K562 (cell line): ENCODE measurements around the gene PIGX. TPM values are rescaled to one million over a fixed set of nuclear protein-coding genes. Genes with fewer than 3 reads are reported as not detected.

Experiments used
- ATAC-seq: fragments of 200-7000 bp; cut with Tn5 transposase; 3 replicates; pipeline ENCODE4 v1.9.1; 2020; ENCODE audit warnings: moderate library complexity
- Bru-seq: library from RNA; stranded (reverse); fragments of 400-500 nt; gene quantifications from one replicate; lab custom pipeline; 2021; lab: Mats Ljungman, UMichigan
- BruChase-seq, 2 experiments: library from RNA; stranded (reverse); fragments of 400-500 nt; gene quantifications; one replicate each; lab custom pipeline; 2021; lab: Mats Ljungman, UMichigan
- BruUV-seq: library from RNA; stranded (reverse); fragments of 400-500 nt; replicated peaks from 2 replicates; lab custom pipeline; 2021; lab: Mats Ljungman, UMichigan
- CTCF ChIA-PET: fragments of 300-600 bp; formaldehyde crosslinking; extraction: SDS; loops from one replicate; lab custom pipeline; 2021; ENCODE audit warnings: low intra/inter-chr PET ratio; lab: Yijun Ruan, JAX
- POLR2A ChIA-PET: fragments of 300-600, 350-650 bp; sonication (Branson Sonifier 250); formaldehyde crosslinking; extraction: SDS; loops from one replicate; lab custom pipeline; 2021; ENCODE audit warnings: antibody characterized with exemption, inconsistent platforms; lab: Yijun Ruan, JAX
- DNase-seq, 4 experiments: peaks; one replicate each; pipeline versions ENCODE4 v3.0.0 to v3.0.0-alpha.2; 2011 to 2018; ENCODE audit warnings: low spot score in 3 of 4, mixed read lengths in 3 of 4; ENCODE audit errors: extremely low read depth in 1 of 4
- FAIRE-seq: peaks from 2 replicates; lab custom pipeline; 2011; peaks lifted over from hg19 to GRCh38; lab: Jason Lieb, UNC
- H2AFZ ChIP-seq: 2 replicates; pipeline ENCODE4 v1.6.0; 2011; ENCODE audit warnings: low read depth, low read length, control low read depth, inconsistent platforms
- H3K27ac ChIP-seq: fragments of 200-600 bp; 3 replicates; pipeline ENCODE4 v1.8.0; 2011; ENCODE audit warnings: low read depth, mild to moderate bottlenecking, control low read depth, inconsistent platforms, low read length, moderate library complexity, mixed read lengths; ENCODE audit errors: extremely low read depth
- H3K27me3 ChIP-seq, 2 experiments: fragments of 300-600 bp in 1 of 2; 2 replicates in 1 of 2; 3 replicates in 1 of 2; pipeline versions ENCODE4 v1.6.0 to v1.8.0; 2011; ENCODE audit warnings: inconsistent platforms in 2 of 2, low read length in 2 of 2, mild to moderate bottlenecking in 1 of 2, mixed read lengths in 1 of 2, moderate library complexity in 1 of 2; ENCODE audit not compliant: control insufficient read depth in 2 of 2, insufficient read depth in 2 of 2
- H3K36me3 ChIP-seq: fragments of 300-600 bp; 3 replicates; pipeline ENCODE4 v1.8.0; 2011; ENCODE audit warnings: mild to moderate bottlenecking, low read length, inconsistent platforms; ENCODE audit not compliant: control insufficient read depth, insufficient read depth
- H3K4me1 ChIP-seq, 2 experiments: fragments of 200-600 bp in 1 of 2; replicated peaks in 1 of 2; 2 replicates in 1 of 2; 3 replicates in 1 of 2; pipeline versions ENCODE4 v1.5.1 to v1.8.0; 2011; ENCODE audit warnings: inconsistent platforms in 2 of 2, low read length in 2 of 2, mild to moderate bottlenecking in 1 of 2, mixed read lengths in 1 of 2, moderate library complexity in 1 of 2; ENCODE audit not compliant: control insufficient read depth in 2 of 2, insufficient read depth in 2 of 2
- H3K4me2 ChIP-seq: 2 replicates; pipeline ENCODE4 v1.6.1; 2011; ENCODE audit warnings: low read length, control low read depth, inconsistent platforms, mixed read lengths; ENCODE audit not compliant: insufficient read depth
- H3K4me3 ChIP-seq: fragments of 200-600 bp; sonication (generic), shearing (Covaris generic); 2 replicates; pipeline ENCODE4 v1.5.1; 2016; ENCODE audit warnings: control low read depth, inconsistent platforms
- H3K79me2 ChIP-seq: fragments of 200-600 bp; 3 replicates; pipeline ENCODE4 v1.8.0; 2011; ENCODE audit warnings: low read length, inconsistent platforms; ENCODE audit not compliant: control insufficient read depth, insufficient read depth
- H3K9ac ChIP-seq, 2 experiments: 2 replicates each; pipeline versions ENCODE4 v1.6.0 to v1.6.1; 2011; ENCODE audit warnings: low read depth in 2 of 2, low read length in 2 of 2, control low read depth in 1 of 2, inconsistent platforms in 1 of 2, mild to moderate bottlenecking in 1 of 2, mixed read lengths in 1 of 2; ENCODE audit not compliant: insufficient read depth in 1 of 2
- H3K9me1 ChIP-seq: one replicate; pipeline ENCODE4 v1.6.0; 2011; ENCODE audit warnings: inconsistent platforms, mild to moderate bottlenecking, low read length, moderate library complexity; ENCODE audit not compliant: control insufficient read depth, insufficient read depth
- H3K9me3 ChIP-seq: replicated peaks from 2 replicates; pipeline ENCODE4 v1.5.1; 2011; ENCODE audit warnings: low read depth, low read length, inconsistent platforms; ENCODE audit not compliant: control insufficient read depth, insufficient read depth
- H4K20me1 ChIP-seq: replicated peaks from 2 replicates; pipeline ENCODE4 v1.6.1; 2011; ENCODE audit warnings: low read length, inconsistent platforms, mixed read lengths; ENCODE audit not compliant: control insufficient read depth, insufficient read depth
- ATF7 ChIP-seq: fragments of 450-650 bp; IDR thresholded peaks from 2 replicates; pipeline ENCODE4 v1.7.1; 2014; ENCODE audit warnings: mild to moderate bottlenecking, moderate library complexity
- C11orf30 ChIP-seq: fragments of 450-650 bp; IDR thresholded peaks from 2 replicates; pipeline ENCODE4 v1.6.1; 2016; ENCODE audit warnings: low read depth, mild to moderate bottlenecking
- GABPB1 ChIP-seq: sonication (generic); formaldehyde crosslinking; IDR thresholded peaks from 2 replicates; pipeline ENCODE4 v1.8.0; 2022; ENCODE audit warnings: mild to moderate bottlenecking, missing genetic modification reagents
- JUND ChIP-seq, 2 experiments: IDR thresholded peaks; 2 replicates in 1 of 2; 3 replicates in 1 of 2; pipeline ENCODE4 v1.6.1; 2011; ENCODE audit warnings: borderline replicate concordance in 2 of 2, low read depth in 2 of 2, low read length in 2 of 2, improper control_type of control experiment in 1 of 2, missing biosample characterization in 1 of 2, missing genetic modification characterization in 1 of 2, missing genetic modification reagents in 1 of 2
- LEF1 ChIP-seq: fragments of 450-650 bp; IDR thresholded peaks from 2 replicates; pipeline ENCODE4 v1.6.1; 2016; ENCODE audit warnings: mild to moderate bottlenecking
- MXI1 ChIP-seq: IDR thresholded peaks from 2 replicates; pipeline ENCODE4 v1.6.1; 2011; ENCODE audit warnings: low read depth, mild to moderate bottlenecking, improper control_type of control experiment, low read length
- NCOA2 ChIP-seq, 2 experiments: fragments of 450-650 bp; IDR thresholded peaks; 2 replicates each; pipeline ENCODE4 v1.6.1; 2018; ENCODE audit warnings: mild to moderate bottlenecking in 2 of 2, moderate library complexity in 1 of 2; ENCODE audit not compliant: partially characterized antibody in 2 of 2
- NR2C2 ChIP-seq, 2 experiments: fragments of 200-800 bp in 1 of 2; sonication (Bioruptor generic) in 1 of 2; sonication (generic) in 1 of 2; formaldehyde crosslinking in 1 of 2; IDR thresholded peaks; 2 replicates each; pipeline versions ENCODE4 v1.6.1 to v1.8.0; 2016 to 2022; ENCODE audit warnings: mild to moderate bottlenecking in 1 of 2, missing compliant biosample characterization in 1 of 2, missing genetic modification characterization in 1 of 2, missing genetic modification reagents in 1 of 2
- POLR2G ChIP-seq: fragments of 200-400 bp; formaldehyde crosslinking; IDR thresholded peaks from 2 replicates; pipeline ENCODE4 v1.6.1; 2017; ENCODE audit warnings: low read depth, mild to moderate bottlenecking, antibody characterized with exemption, low read length, moderate library complexity
- RB1 ChIP-seq: fragments of 450-650 bp; IDR thresholded peaks from 2 replicates; pipeline ENCODE4 v1.6.1; 2017; ENCODE audit warnings: low read depth, mild to moderate bottlenecking
- RCOR1 ChIP-seq, 2 experiments: IDR thresholded peaks; 2 replicates each; pipeline ENCODE4 v1.6.1; 2012; ENCODE audit warnings: low read depth in 2 of 2, low read length in 2 of 2, borderline replicate concordance in 1 of 2, improper control_type of control experiment in 1 of 2
- RFX1 ChIP-seq: fragments of 450-650 bp; IDR thresholded peaks from 2 replicates; pipeline ENCODE4 v1.6.1; 2016; ENCODE audit warnings: mild to moderate bottlenecking, moderate library complexity
- SP1 ChIP-seq: sonication (generic); formaldehyde crosslinking; IDR thresholded peaks from 2 replicates; pipeline ENCODE4 v1.8.1; 2022; ENCODE audit warnings: mild to moderate bottlenecking, missing genetic modification reagents
- YY1 ChIP-seq, 3 experiments: IDR thresholded peaks; 2 replicates each; pipeline ENCODE4 v1.6.1; 2011; ENCODE audit warnings: low read length in 2 of 3, mild to moderate bottlenecking in 2 of 3, moderate library complexity in 2 of 3, borderline replicate concordance in 1 of 3, control low read depth in 1 of 3, low read depth in 1 of 3; ENCODE audit not compliant: insufficient read depth in 3 of 3, insufficient replicate concordance in 2 of 3, control insufficient read depth in 1 of 3, insufficient read length in 1 of 3; ENCODE audit errors: extremely low read depth in 1 of 3
- ZNF707 ChIP-seq: fragments of 250-450 bp; sonication (Bioruptor Pico); conservative IDR thresholded peaks from 2 replicates; pipeline ENCODE4 v1.8.0; 2022; ENCODE audit warnings: inconsistent platforms, mild to moderate bottlenecking, moderate library complexity
- WGBS: fragments of 100-300 bp; shearing (Covaris generic); methylation state at CpG from one replicate; pipeline ENCODE4 v1.1.6; 2016; ENCODE audit warnings: low coverage, mixed read lengths; ENCODE audit not compliant: insufficient coverage; ENCODE audit errors: missing lambda C conversion rate; 5-methylcytosine and 5-hydroxymethylcytosine counted together
- in situ Hi-C: fragments of 300-500 bp; cut with MboI; formaldehyde crosslinking; loops from 4 replicates; pipeline ENCODE4 v1.15.0; 2018; ENCODE audit warnings: inconsistent platforms, mixed read lengths
- intact Hi-C: fragments of 100-400 bp; cut with micrococcal nuclease; formaldehyde crosslinking; loops from 2 replicates; pipeline ENCODE4 v1.14.2; 2022
- long read RNA-seq, 3 experiments: library from polyadenylated mRNA in 2 of 3; library from RNA in 1 of 3; unstranded in 2 of 3; stranded (forward) in 1 of 3; transcript quantifications; one replicate each; pipeline ENCODE4 v2.0.0, GENCODE V29; 2019 to 2022
- polyA minus RNA-seq, 3 experiments: library from RNA; depleted of rRNA, polyadenylated mRNA; stranded (reverse); fragments of >200 nt; gene quantifications; 2 replicates each; pipeline ENCODE4 v1.2.3, GENCODE V29; 2011
- polyA plus RNA-seq, 8 experiments: library from polyadenylated mRNA; depleted of rRNA in 4 of 8; stranded (reverse) in 5 of 8; unstranded in 3 of 8; fragments of >200 nt; fragmentation: Nextera tagmentation in 2 of 8; fragmentation: Illumina TruSeq in 1 of 8; extraction: Ambion mirVana in 2 of 8; extraction: Trizol in 1 of 8; gene quantifications; 2 replicates each; pipeline versions ENCODE4 v1.2.1 to v1.2.3, GENCODE V29; 2011 to 2014; ENCODE audit warnings: inconsistent platforms in 1 of 8, missing spikeins in 1 of 8
- total RNA-seq, 7 experiments: library from RNA; depleted of rRNA in 6 of 7; stranded (reverse); fragments of >200 nt in 6 of 7; fragmentation: Illumina TruSeq in 2 of 7; extraction: Trizol in 2 of 7; gene quantifications; 2 replicates each; pipeline versions ENCODE4 v1.2.1 to v1.2.3, GENCODE V29; 2011 to 2021; ENCODE audit warnings: low replicate concordance in 1 of 7

The PIGX gene
- total RNA-seq (2011; cell fraction: chromatin; rRNA removed; ENCODE audit: low replicate concordance) = 18.2 and 25.3 TPM in 2 replicates
- 11.8 and 13.8 TPM in 2 replicates for total RNA-seq (2011; cell fraction: nucleolus; rRNA removed)
- 18.2 and 21.2 TPM in 2 replicates for total RNA-seq (2011; cell fraction: nucleoplasm; rRNA removed)
- total RNA-seq (2014; rRNA removed) (23.8 and 25.8 TPM in 2 replicates), total RNA-seq (2014; rRNA removed; fragmentation: Illumina TruSeq; extraction: Trizol) (27.0 and 34.2 TPM in 2 replicates), total RNA-seq (2015; rRNA removed; fragmentation: Illumina TruSeq; extraction: Trizol) (23.8 and 25.2 TPM in 2 replicates), total RNA-seq (2021) (22.5 and 26.9 TPM in 2 replicates), polyA plus RNA-seq (2011; rRNA removed) (25.4 and 36.3 TPM in 2 replicates), polyA plus RNA-seq (2014; fragmentation: Illumina TruSeq; extraction: Trizol) (25.9 and 28.4 TPM in 2 replicates), polyA plus RNA-seq (2014; fragmentation: Nextera tagmentation; extraction: Ambion mirVana) (1 to 10 TPM; 3.7 to 5.1 TPM), polyA plus RNA-seq (2014; rRNA removed) (25.9 and 30.8 TPM in 2 replicates), polyA minus RNA-seq (2011; rRNA and poly(A)+ RNA removed) (21.7 and 23.7 TPM in 2 replicates), Bru-seq, nascent RNA (percentile 63 among the genes with signal in this experiment), BruChase-seq, experiment 1, labeled RNA remaining after a 2-hour chase (percentile 67 among the genes with signal in this experiment), BruChase-seq, experiment 2, labeled RNA remaining after a 6-hour chase (percentile 62 among the genes with signal in this experiment)
- polyA plus RNA-seq (2011; cell fraction: cytosol; rRNA removed) = 9.4 and 18.2 TPM in 2 replicates
- 6.7 and 9.6 TPM in 2 replicates for polyA plus RNA-seq (2011; cell fraction: nucleus; rRNA removed)
- polyA plus RNA-seq (2012) = 17.7 and 22.1 TPM in 2 replicates
- polyA minus RNA-seq (2011; cell fraction: cytosol; rRNA and poly(A)+ RNA removed) = 14.7 and 17.2 TPM in 2 replicates
- 3.1 and 6.8 TPM in 2 replicates for polyA minus RNA-seq (2011; cell fraction: nucleus; rRNA and poly(A)+ RNA removed)
- long read RNA-seq, experiment 1, transcript PIGX-201 (7 exons, 953 nt) = minor isoform, 5 of 127 reads
- long read RNA-seq, experiment 1, transcript PIGX-202 (6 exons, 3,057 nt) = major isoform, 57 of 127 reads
- long read RNA-seq, experiment 1, partial matches to known transcripts = 1 of 127 reads
- long read RNA-seq, experiment 1, other reads (novel, unspliced or antisense) = 58 of 127 reads
- long read RNA-seq, experiment 2, partial matches to known transcripts = 0 of 18 reads
- long read RNA-seq, experiment 2, other reads (novel, unspliced or antisense) = 15 of 18 reads
- long read RNA-seq, experiment 3, transcript PIGX-202 (6 exons, 3,057 nt) = major isoform, 14 of 19 reads
- long read RNA-seq, experiment 3, partial matches to known transcripts = 2 of 19 reads
- long read RNA-seq, experiment 3, other reads (novel, unspliced or antisense) = 2 of 19 reads

DNA sequence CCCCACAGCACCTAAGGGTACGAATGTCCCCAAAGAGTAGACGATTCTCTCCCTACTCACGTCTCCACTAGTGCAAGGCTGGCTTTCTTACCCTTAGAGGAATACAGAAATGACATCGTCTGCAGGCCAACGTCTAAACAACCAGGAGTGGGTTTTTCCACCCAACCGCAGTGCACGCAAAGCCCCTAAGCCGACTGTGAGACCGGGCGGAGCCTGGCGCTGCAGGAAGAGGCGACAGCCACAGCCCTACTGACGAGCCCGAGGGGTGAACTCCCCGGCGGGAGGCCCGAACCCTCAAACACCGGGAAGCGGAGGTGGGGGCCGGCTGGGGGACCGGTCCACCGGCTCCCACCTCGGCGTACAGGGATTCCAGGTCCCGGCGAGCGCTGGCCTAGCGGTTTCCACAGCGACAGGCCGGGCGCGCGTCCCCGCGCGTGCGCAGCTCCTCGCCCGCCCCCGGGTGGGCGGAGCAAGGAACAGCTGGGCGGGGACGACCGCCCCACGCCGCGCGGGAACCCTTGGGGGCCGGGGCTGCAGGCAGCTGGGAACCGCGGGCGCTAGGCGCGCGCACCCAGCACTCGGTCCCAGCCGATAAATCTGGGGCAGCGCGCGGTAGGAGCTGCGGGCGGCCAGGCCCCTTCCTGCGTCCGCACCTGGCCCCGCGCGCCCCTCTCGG lies at the start of gene PIGX, which contains the start of gene CEP19:
Gene PIGX, plus strand, starts transcription at position 540 of the 676 bp plus-strand sequence.
Gene CEP19, minus strand, starts transcription at position 413 of the 676 bp plus-strand sequence. CDS start 3,593 bp downstream, outside the sequence.
- Histone ChIP-seq H3K9ac (peak within 1 kb of the TSS; percentile 69 to 99), H3K4me2 (peak within 1 kb of the TSS; percentile 94), H3K27ac (peak within 1 kb of the TSS; percentile 70), H3K9me3 (no peaks in the 10 kb centered on the region), H3K36me3 (no peaks in the 10 kb centered on the region), H4K20me1 (no peaks in the 10 kb centered on the region), H2AFZ (peak within 1 kb of the TSS; percentile 85), H3K4me1 (peaks cover 10 to 21% of the 10 kb centered on the region in 2 experiments), H3K4me3 (peak within 1 kb of the TSS; percentile 58), H3K27me3 (no peaks in the 10 kb centered on the region), H3K9me1 (no peaks in the 10 kb centered on the region), H3K79me2 (peaks cover 10% of the 10 kb centered on the region)
- WGBS = under 1% methylated on average over 53 of the region's 68 CpGs
- DNase-seq (peak; percentile 91 to 99 (median 98)), ATAC-seq (peak; percentile 93), FAIRE-seq (no peak)
- ChIA-PET CTCF (no interaction called here), POLR2A (interaction anchor here (0.6 to 1.6 kb wide), 6 partner anchors 14 to 993 kb away, joined by 3 to 6 read pairs (median 4); partner anchors contain the start of gene PAK2)
- TSS peak; percentile 79 for BruUV-seq
- intact Hi-C loops (loop anchor here (10.0 kb wide), 1 partner anchor 233 kb away; the partner anchor contains the start of gene NCBP2), in situ Hi-C loops (no loop called here)
- TF ChIP-seq C11orf30 (no peak), RB1 (peak; percentile 98), YY1 (IDR thresholded peaks at IDR 0.05; ENCODE audit: borderline replicate concordance in 1 of 3, control insufficient read depth in 1 of 3, extremely low read depth in 1 of 3, insufficient read depth in 3 of 3, insufficient read length in 1 of 3, insufficient replicate concordance in 2 of 3, low read depth in 1 of 3, low read length in 2 of 3) (peak in 2 of 3 experiments; percentile 5 to 28), LEF1 (0 out of 2 replicates have a peak, but pooled peaks have one; percentile 16), RFX1 (peak; percentile 88), MXI1 (peak; percentile 76; the same call in 1 of the 2 replicates), RCOR1 (IDR thresholded peaks at IDR 0.05; ENCODE audit: borderline replicate concordance in 1 of 2, low read depth in 2 of 2, low read length in 2 of 2) (peak in 1 of 2 experiments; percentile 66; a peak in 1 of 4 replicates), ATF7 (peak; percentile 68), GABPB1 (CRISPR knock-in tag) (peak; percentile 50), NCOA2 (IDR thresholded peaks at IDR 0.05; ENCODE audit: partially characterized antibody in 2 of 2) (no peak), SP1 (peak; percentile 41), JUND (IDR thresholded peaks at IDR 0.05; ENCODE audit: borderline replicate concordance, low read depth, low read length) (0 out of 2 replicates have a peak, but pooled peaks have one; percentile 0), JUND (tag; IDR thresholded peaks at IDR 0.05; ENCODE audit: borderline replicate concordance, low read depth, low read length) (no peak), NR2C2 (CRISPR knock-in tag; IDR thresholded peaks at IDR 0.05) (no peak), NR2C2 (tag; IDR thresholded peaks at IDR 0.05) (peak; percentile 44; the same call in 1 of the 2 replicates), ZNF707 (CRISPR knock-in tag) (no peak), POLR2G (peak; percentile 91)
